Measurements from ENCODE around the gene RELN. TPM values are rescaled to one million over a fixed set of nuclear protein-coding genes. Genes with fewer than 3 reads are reported as not detected.

RELN gene
- total and polyA plus RNA-seq, 3 donors from 2014 or later: 3.8 to 5.8 (median 5.2) TPM

DNA sequence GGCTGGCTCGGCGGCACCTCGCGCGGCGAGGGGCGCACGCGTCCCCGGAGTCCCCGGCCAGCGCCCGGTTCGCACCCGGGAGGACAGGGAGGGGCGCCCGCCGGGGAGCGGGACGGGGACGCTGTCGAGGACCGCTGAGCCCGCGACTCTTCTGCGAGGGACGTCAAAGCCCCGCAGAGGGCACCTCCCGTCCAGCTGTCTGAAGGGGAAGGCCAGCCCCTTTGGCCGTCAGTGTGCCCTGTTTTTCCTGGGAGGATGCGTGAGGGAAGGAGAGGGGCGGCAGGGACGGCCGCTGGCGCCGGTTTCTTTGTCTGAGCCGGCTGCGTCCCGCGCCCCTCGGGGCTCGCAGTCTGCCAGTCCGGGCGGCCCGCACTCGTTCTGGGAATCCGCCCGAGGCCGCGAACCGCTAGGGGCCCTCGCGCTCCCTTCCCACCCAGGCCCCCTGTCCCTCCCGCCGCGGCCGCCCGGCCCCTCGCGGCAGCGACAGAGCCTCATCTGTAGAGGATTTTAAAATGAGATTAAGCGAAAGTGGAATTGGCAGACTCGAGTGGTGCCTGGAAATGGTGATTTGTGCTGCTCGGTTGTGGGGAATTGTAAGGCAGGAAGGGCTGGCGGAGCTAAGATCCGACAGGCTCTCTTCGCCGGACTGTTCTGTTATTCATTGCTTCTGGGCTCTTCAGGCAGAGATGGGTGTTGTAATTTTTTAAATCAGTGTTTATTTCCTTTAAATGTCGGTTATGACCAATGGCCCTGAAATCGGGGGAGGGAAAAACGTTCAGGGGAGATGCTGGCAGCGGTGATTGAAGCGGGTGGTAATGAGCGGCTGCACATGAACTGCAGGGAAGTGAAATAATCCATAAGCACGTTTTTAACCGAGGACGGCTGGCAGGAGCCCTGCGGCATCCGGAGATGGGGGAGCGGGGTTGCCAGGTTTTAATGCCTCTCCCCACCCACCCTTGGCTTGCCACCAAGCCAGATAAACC is 618 bp upstream of the RELN start:
- H3K27me3 ChIP-seq: no peaks in the 10 kb centered on the region

DNA sequence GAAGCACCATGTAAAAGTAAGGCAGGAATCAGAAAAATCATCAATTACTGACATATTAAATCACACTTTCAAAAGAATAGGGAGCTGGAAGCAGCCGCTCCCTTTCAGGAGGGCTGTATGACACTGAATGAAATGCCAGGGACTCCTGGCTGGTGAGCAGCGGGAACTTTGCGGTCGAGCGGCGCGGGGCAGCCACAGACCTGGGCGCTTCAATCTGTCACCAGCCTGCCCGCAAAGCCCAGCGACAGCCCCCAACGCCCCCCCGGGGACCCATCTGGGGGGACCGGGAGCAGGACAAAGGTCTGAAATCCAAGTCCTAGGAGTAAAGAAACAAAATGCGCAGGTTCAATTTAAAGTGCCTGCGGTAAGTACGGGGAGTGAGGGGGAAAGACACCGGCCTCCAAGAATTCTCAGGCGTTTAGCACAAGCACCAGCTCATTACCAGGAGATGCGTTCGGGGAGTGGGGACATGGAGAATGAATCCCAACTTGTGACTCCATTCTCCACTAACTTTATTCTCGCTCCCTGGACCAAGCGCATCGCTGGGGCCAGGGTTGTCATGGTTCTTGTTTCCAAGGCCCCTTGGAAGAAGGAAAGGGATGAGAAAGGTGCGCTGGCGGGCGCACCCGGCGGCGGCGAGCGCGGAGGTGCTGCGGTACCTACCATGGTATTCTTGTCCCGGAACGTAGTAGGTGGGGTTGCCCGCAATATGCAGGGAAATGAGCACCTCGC is 824 bp downstream of the RELN start:
- Histone ChIP-seq H3K27me3 (no peaks in the 10 kb centered on the region), H3K27ac (peak overlapping the region in 1 of 2 donors; percentile 55), H3K4me1 (no peaks in the 10 kb centered on the region), H3K4me3 (peak overlapping the region; percentile 38 to 49), H3K9me3 (no peaks in the 10 kb centered on the region), H3K36me3 (ENCODE audit: low read depth, missing control alignments) (no peaks in the 10 kb centered on the region)
- intact Hi-C loops (cut with DNase I; ENCODE audit: low total_unique reads): no loop called here
- peak; percentile 22 for DNase-seq
- TF ChIP-seq, protein P1, sequence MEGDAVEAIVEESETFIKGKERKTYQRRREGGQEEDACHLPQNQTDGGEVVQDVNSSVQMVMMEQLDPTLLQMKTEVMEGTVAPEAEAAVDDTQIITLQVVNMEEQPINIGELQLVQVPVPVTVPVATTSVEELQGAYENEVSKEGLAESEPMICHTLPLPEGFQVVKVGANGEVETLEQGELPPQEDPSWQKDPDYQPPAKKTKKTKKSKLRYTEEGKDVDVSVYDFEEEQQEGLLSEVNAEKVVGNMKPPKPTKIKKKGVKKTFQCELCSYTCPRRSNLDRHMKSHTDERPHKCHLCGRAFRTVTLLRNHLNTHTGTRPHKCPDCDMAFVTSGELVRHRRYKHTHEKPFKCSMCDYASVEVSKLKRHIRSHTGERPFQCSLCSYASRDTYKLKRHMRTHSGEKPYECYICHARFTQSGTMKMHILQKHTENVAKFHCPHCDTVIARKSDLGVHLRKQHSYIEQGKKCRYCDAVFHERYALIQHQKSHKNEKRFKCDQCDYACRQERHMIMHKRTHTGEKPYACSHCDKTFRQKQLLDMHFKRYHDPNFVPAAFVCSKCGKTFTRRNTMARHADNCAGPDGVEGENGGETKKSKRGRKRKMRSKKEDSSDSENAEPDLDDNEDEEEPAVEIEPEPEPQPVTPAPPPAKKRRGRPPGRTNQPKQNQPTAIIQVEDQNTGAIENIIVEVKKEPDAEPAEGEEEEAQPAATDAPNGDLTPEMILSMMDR (IDR thresholded peaks at IDR 0.05): no peak
- no peak for TF ChIP-seq POLR2A (IDR thresholded peaks at IDR 0.05)
- WGBS, 2 donors: 3% methylated on average over 35 to 37 of the region's 37 CpGs

More for the DNA sequence above, 618 bp upstream of the RELN start:
- Histone ChIP-seq H3K4me3 (peak overlapping the region; percentile 38 to 57), H3K36me3 (ENCODE audit: low read depth, missing control alignments) (no peaks in the 10 kb centered on the region), H3K27ac (peak overlapping the region in 1 of 2 donors; percentile 55), H3K9me3 (no peaks in the 10 kb centered on the region), H3K4me1 (no peaks in the 10 kb centered on the region)
- 0 to 1% methylated on average over 40 to 51 of the region's 80 CpGs for WGBS, 2 donors
- intact Hi-C loops (cut with DNase I; ENCODE audit: low total_unique reads): no loop called here
- DNase-seq: peak; percentile 23
- TF ChIP-seq, protein P1 (IDR thresholded peaks at IDR 0.05): no peak
- TF ChIP-seq POLR2A (IDR thresholded peaks at IDR 0.05): no peak

DNA sequence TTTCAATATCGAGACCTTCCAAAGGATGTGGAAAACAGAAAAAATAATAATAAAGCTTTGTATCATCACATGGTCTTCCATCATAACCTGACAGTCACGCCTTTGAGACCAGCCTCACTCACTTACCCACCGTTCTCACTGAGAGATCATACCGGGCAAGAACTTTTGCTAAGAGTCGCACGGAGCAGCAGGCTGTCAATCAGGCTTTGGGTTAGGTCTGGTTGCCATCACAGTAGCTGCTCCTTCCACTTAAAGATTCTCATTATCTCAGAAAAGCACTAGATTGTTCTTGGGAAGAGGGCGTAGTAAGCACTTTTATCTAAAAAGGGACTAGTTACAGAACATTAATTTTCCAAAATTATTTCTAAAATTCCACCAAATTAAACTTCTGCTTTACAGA is 2.0 kb downstream of the RELN start:
- Histone ChIP-seq H3K36me3 (ENCODE audit: low read depth, missing control alignments) (no peaks in the 10 kb centered on the region), H3K9me3 (no peaks in the 10 kb centered on the region), H3K4me1 (no peaks in the 10 kb centered on the region), H3K27ac (no peak overlapping the region), H3K4me3 (no peak overlapping the region), H3K27me3 (no peaks in the 10 kb centered on the region)
- WGBS, 2 donors: 54 to 58% methylated on average over 7 of the region's 7 CpGs
- TF ChIP-seq POLR2A (IDR thresholded peaks at IDR 0.05): no peak
- TF ChIP-seq, protein P1 (IDR thresholded peaks at IDR 0.05): no peak
- no peak for DNase-seq
- intact Hi-C loops (cut with DNase I; ENCODE audit: low total_unique reads): no loop called here

DNA sequence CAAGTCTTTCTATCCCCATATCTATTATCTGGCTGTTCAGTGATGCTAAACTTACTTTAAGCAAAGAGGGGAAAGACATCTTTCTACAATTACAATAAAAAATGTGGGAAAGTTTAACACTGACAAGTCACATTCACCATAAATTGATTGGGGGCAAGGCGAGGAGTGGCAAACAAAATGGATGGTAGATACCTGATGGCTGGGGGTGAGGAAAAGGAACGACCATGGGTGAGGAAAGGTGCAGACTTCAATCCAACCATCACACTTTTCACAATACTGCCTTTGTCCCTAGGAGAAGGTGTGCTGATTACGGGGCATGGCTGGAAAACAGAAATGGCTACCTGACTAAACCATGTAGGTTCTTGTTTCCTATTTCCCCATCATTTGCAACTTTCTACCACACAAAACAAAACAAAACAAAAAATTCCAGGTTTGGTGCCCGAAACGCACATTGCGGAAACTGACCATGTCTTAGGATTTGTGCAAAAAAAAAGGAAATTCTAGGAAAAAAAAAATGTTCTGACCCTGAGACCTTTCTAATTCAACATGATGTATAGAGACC is 3.8 kb downstream of the RELN start:
- intact Hi-C loops (cut with DNase I; ENCODE audit: low total_unique reads): no loop called here
- H3K36me3 ChIP-seq (ENCODE audit: low read depth, missing control alignments): no peaks in the 10 kb centered on the region
- no peak overlapping the region for H3K27ac ChIP-seq
- 73 to 75% methylated on average over 6 of the region's 6 CpGs for WGBS, 2 donors
- no peaks in the 10 kb centered on the region for H3K9me3 ChIP-seq
- TF ChIP-seq, protein P1 (IDR thresholded peaks at IDR 0.05): no peak
- TF ChIP-seq POLR2A (IDR thresholded peaks at IDR 0.05): no peak
- DNase-seq: no peak
- no peak overlapping the region for H3K4me3 ChIP-seq
- H3K27me3 ChIP-seq: no peaks in the 10 kb centered on the region
- no peaks in the 10 kb centered on the region for H3K4me1 ChIP-seq

Measured in testis (tissue), 3 donors.